ENCODE results near the gene COPZ1.

The COPZ1 gene

GRCh38 chr12:54371328-54372112 is 46.6 kb downstream of the COPZ1 start:
- intact Hi-C loops (cut with DNase I; ENCODE audit: low total_unique reads) = no loop called here
- DNase-seq = peak; percentile 75 to 78
- Histone ChIP-seq H3K27ac (peak overlapping the region; percentile 34 to 52), H3K9me3 (no peaks in the 10 kb centered on the region), H3K36me3 (peaks cover 0 to 18% (median 12%) of the 10 kb centered on the region in 3 donors), H3K4me1 (peaks cover 6 to 46% (median 36%) of the 10 kb centered on the region in 4 donors), H3K4me3 (no peak overlapping the region), H3K27me3 (no peaks in the 10 kb centered on the region)
- TF ChIP-seq CTCF (IDR thresholded peaks at IDR 0.05) = no peak

DNA sequence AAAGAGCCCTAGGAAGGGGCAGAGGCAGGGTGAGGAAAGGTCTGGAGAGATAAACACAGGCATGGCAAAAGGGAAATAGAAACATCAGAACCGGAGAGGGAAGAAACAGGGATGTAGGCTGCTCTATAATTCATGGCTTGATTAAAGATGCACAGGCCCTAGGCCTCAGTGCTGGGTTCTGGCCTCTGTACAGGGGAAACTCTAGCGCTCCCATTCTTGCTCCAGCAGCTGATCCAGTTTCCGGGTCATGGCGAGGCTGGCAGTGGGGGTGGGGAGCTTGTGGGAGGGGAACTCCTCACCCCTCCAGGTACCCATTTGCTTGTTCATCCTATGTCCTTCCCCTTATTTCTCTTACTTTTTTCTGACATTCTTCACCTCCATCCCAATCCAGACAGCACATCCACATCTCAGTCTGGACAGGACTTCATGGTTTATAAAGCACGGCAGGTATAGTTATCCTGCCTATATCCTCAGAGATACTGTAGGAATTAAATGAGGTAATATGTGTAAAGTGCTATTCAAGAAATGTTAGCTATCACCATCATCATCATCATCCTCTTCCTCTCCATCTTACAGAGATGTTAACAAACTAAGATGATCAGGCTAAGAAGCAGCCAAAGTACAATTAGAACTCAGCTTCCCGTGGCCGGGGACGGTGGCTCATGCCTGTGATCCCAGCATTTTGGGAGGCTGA is 47.3 kb downstream of the COPZ1 start:
- no peak for DNase-seq
- H3K4me3 ChIP-seq = no peak overlapping the region
- no peaks in the 10 kb centered on the region for H3K9me3 ChIP-seq
- peaks cover 6 to 51% (median 36%) of the 10 kb centered on the region in 4 donors for H3K4me1 ChIP-seq
- intact Hi-C loops (cut with DNase I; ENCODE audit: low total_unique reads) = no loop called here
- H3K27ac ChIP-seq = peak overlapping the region; percentile 34 to 40
- no peak for TF ChIP-seq CTCF (IDR thresholded peaks at IDR 0.05)
- peaks cover 0 to 18% (median 12%) of the 10 kb centered on the region in 3 donors for H3K36me3 ChIP-seq
- H3K27me3 ChIP-seq = no peaks in the 10 kb centered on the region

GRCh38 chr12:54373649-54374561 is 49.0 kb downstream of the COPZ1 start:
- intact Hi-C loops (cut with DNase I; ENCODE audit: low total_unique reads) = no loop called here
- no peak for DNase-seq
- no peaks in the 10 kb centered on the region for H3K9me3 ChIP-seq
- peaks cover 6 to 53% (median 34%) of the 10 kb centered on the region in 4 donors for H3K4me1 ChIP-seq
- no peak for TF ChIP-seq CTCF (IDR thresholded peaks at IDR 0.05)
- H3K36me3 ChIP-seq = peaks cover 0 to 18% (median 12%) of the 10 kb centered on the region in 3 donors
- no peaks in the 10 kb centered on the region for H3K27me3 ChIP-seq
- no peak overlapping the region for H3K4me3 ChIP-seq
- H3K27ac ChIP-seq = no peak overlapping the region

- no peaks in the 10 kb centered on the region for H3K27me3 ChIP-seq
- no peak overlapping the region for H3K4me3 ChIP-seq
- peaks cover 0 to 18% (median 12%) of the 10 kb centered on the region in 3 donors for H3K36me3 ChIP-seq
- intact Hi-C loops (cut with DNase I; ENCODE audit: low total_unique reads) = no loop called here
- H3K9me3 ChIP-seq = no peaks in the 10 kb centered on the region
- peaks cover 6 to 49% (median 30%) of the 10 kb centered on the region in 4 donors for H3K4me1 ChIP-seq
- DNase-seq = no peak
- H3K27ac ChIP-seq = no peak overlapping the region
- TF ChIP-seq CTCF (IDR thresholded peaks at IDR 0.05) = no peak
These were observed 49.8 kb downstream of the COPZ1 start for GRCh38 chr12:54374562-54375258.

DNA sequence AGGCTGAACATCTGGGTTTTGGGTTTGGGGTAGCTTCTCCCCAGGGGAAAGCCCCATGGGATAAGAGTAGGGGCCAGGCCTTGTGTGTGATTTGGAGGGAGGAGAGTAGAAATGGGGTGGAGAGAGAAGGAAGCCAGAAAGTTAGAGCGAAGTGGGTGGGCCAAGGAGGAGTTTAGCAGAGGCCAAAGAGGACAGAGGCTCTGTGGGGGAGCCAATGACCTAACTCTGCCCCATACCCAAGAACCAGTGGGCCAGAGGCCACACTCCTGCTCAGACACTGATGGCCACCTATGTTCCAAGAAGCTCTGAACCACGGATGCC is 50.3 kb downstream of the COPZ1 start:
- Histone ChIP-seq H3K9me3 (no peaks in the 10 kb centered on the region), H3K27ac (no peak overlapping the region), H3K27me3 (no peaks in the 10 kb centered on the region), H3K4me3 (no peak overlapping the region), H3K4me1 (peaks cover under 1 to 44% (median 27%) of the 10 kb centered on the region in 4 donors), H3K36me3 (peaks cover 0 to 18% (median 12%) of the 10 kb centered on the region in 3 donors)
- no peak for TF ChIP-seq CTCF (IDR thresholded peaks at IDR 0.05)
- intact Hi-C loops (cut with DNase I; ENCODE audit: low total_unique reads) = no loop called here
- no peak for DNase-seq

All from tibial artery (tissue), 4 donors.